HG02610 (cell line): ENCODE measurements around the gene EIF2D.
"Not testable (repeated sequence)": the region's sequence is repeated elsewhere in the genome, so short reads cannot be mapped to it uniquely, and the experiment has no call there.

Source experiments
- ATAC-seq: cut with Tn5 transposase; IDR thresholded peaks from one replicate; pipeline ENCODE4 v1.9.1; 2021; ENCODE audit warnings: mild to moderate bottlenecking, moderate library complexity; ENCODE audit not compliant: unreplicated experiment

EIF2D gene

GRCh38 chr1:206589206-206589605 lies 23.1 kb downstream of the EIF2D start:
- no peak for ATAC-seq

- ATAC-seq, result no peak
Observed at GRCh38 chr1:206588492-206588891, 23.8 kb downstream of the EIF2D start.

GRCh38 chr1:206587904-206588303 lies 24.4 kb downstream of the EIF2D start:
- ATAC-seq, result no peak

GRCh38 chr1:206586501-206587445 lies 25.5 kb downstream of the EIF2D start:
- no peak for ATAC-seq

GRCh38 chr1:206584683-206585082 lies 27.6 kb downstream of the EIF2D start:
- no peak for ATAC-seq

GRCh38 chr1:206583707-206584648 lies 28.3 kb downstream of the EIF2D start:
- no peak for ATAC-seq

GRCh38 chr1:206582971-206583706 lies 29.1 kb downstream of the EIF2D start:
- no peak for ATAC-seq

- ATAC-seq, result no peak
Observed at GRCh38 chr1:206582537-206582936, 29.7 kb downstream of the EIF2D start.

- no peak for ATAC-seq
Observed at GRCh38 chr1:206581571-206581981, 30.7 kb downstream of the EIF2D start.

GRCh38 chr1:206581114-206581497 lies 31.2 kb downstream of the EIF2D start:
- not testable (repeated sequence) for ATAC-seq

GRCh38 chr1:206580438-206581113 lies 31.7 kb downstream of the EIF2D start:
- ATAC-seq, result no peak

- ATAC-seq, result peak; percentile 85
Observed at GRCh38 chr1:206579747-206580437, 32.4 kb downstream of the EIF2D start.

GRCh38 chr1:206578978-206579374 lies 33.3 kb downstream of the EIF2D start:
- ATAC-seq, result no peak

GRCh38 chr1:206578068-206578977 lies 33.9 kb downstream of the EIF2D start:
- no peak for ATAC-seq

GRCh38 chr1:206577626-206578025 lies 34.6 kb downstream of the EIF2D start:
- no peak for ATAC-seq

- ATAC-seq, result no peak
Observed at GRCh38 chr1:206575894-206576737, 36.1 kb downstream of the EIF2D start.

- no peak for ATAC-seq
Observed at GRCh38 chr1:206575165-206575893, 36.9 kb downstream of the EIF2D start.
